ENCODE data around the gene LONP1.

Gene LONP1

GRCh38 chr19:5719961-5720790 is at the start of gene LONP1, which contains the start of gene CATSPERD:
Gene LONP1, minus strand, starts transcription at chr19:5720146. Its CDS starts 14 bp downstream, at chr19:5720132.
Gene CATSPERD, plus strand, starts transcription at chr19:5720637. Its CDS starts 101 bp downstream, at chr19:5720738.
- no peaks in the 10 kb centered on the region for H3K9me2 ChIP-seq (replicated peaks; ENCODE audit: insufficient read depth, low read length)
- peak within 1 kb of the TSS; percentile 86 for H3K27ac ChIP-seq (ENCODE audit: low read length)
- H3K4me1 ChIP-seq (ENCODE audit: low read length) = peaks cover 4% of the 10 kb centered on the region; the same call in 1 of the 2 replicates
- peak; percentile 100 for DNase-seq
- peak within 1 kb of the TSS; percentile 84 for H3K4me3 ChIP-seq (ENCODE audit: low read length)
- H3K79me2 ChIP-seq (ENCODE audit: low read length) = peaks cover 45% of the 10 kb centered on the region
- H3K27me3 ChIP-seq (replicated peaks; ENCODE audit: insufficient read depth, low read length) = peaks cover 16% of the 10 kb centered on the region
- H3K9ac ChIP-seq (ENCODE audit: low read length) = peak within 1 kb of the TSS; percentile 96
- H3K9me3 ChIP-seq (replicated peaks; ENCODE audit: insufficient read depth, low read length) = no peaks in the 10 kb centered on the region
- no peaks in the 10 kb centered on the region for H3F3A ChIP-seq (ENCODE audit: insufficient read depth, low read length)
- 0 out of 2 replicates have a peak, but pooled peaks cover 5% of the 10 kb centered on the region for H4K20me1 ChIP-seq (ENCODE audit: insufficient read depth, low read length)
- H3K4me2 ChIP-seq (ENCODE audit: low read depth, low read length) = peak within 1 kb of the TSS; percentile 71
- TF ChIP-seq EZH2phosphoT487 (IDR thresholded peaks at IDR 0.05; ENCODE audit: low read length) (no peak), EZH2 (optimal IDR thresholded peaks at IDR 0.05; ENCODE audit: low read depth, low read length) (no peak), CTCF (IDR thresholded peaks at IDR 0.05; ENCODE audit: low read length) (peak; percentile 97)
- H2AFZ ChIP-seq (ENCODE audit: low read length) = peak within 1 kb of the TSS; percentile 81
- H3K36me3 ChIP-seq (replicated peaks; ENCODE audit: insufficient read depth, low read length) = peaks cover 5% of the 10 kb centered on the region; the same call in 1 of the 2 replicates

- Histone ChIP-seq H3K4me2 (ENCODE audit: low read depth, low read length) (no peak overlapping the region), H3K79me2 (ENCODE audit: low read length) (no peaks in the 10 kb centered on the region), H2AFZ (ENCODE audit: low read length) (no peak overlapping the region), H3K4me3 (ENCODE audit: low read length) (no peak overlapping the region), H3K9ac (ENCODE audit: low read length) (no peak overlapping the region), H3K27ac (ENCODE audit: low read length) (no peak overlapping the region), H3F3A (ENCODE audit: insufficient read depth, low read length) (no peaks in the 10 kb centered on the region), H3K9me2 (replicated peaks; ENCODE audit: insufficient read depth, low read length) (no peaks in the 10 kb centered on the region), H3K4me1 (ENCODE audit: low read length) (no peaks in the 10 kb centered on the region), H3K27me3 (replicated peaks; ENCODE audit: insufficient read depth, low read length) (peaks cover 67% of the 10 kb centered on the region), H4K20me1 (ENCODE audit: insufficient read depth, low read length) (no peaks in the 10 kb centered on the region), H3K9me3 (replicated peaks; ENCODE audit: insufficient read depth, low read length) (no peaks in the 10 kb centered on the region), H3K36me3 (replicated peaks; ENCODE audit: insufficient read depth, low read length) (no peaks in the 10 kb centered on the region)
- DNase-seq = no peak
- no peak for TF ChIP-seq CTCF (IDR thresholded peaks at IDR 0.05; ENCODE audit: low read length)
- TF ChIP-seq EZH2 (optimal IDR thresholded peaks at IDR 0.05; ENCODE audit: low read depth, low read length) = no peak
- no peak for TF ChIP-seq EZH2phosphoT487 (IDR thresholded peaks at IDR 0.05; ENCODE audit: low read length)
Observed at GRCh38 chr19:5767949-5768348, 48.0 kb upstream of the LONP1 start.

GRCh38 chr19:5765220-5765619 is 45.3 kb upstream of the LONP1 start:
- Histone ChIP-seq H3K27ac (ENCODE audit: low read length) (no peak overlapping the region), H2AFZ (ENCODE audit: low read length) (no peak overlapping the region), H3K36me3 (replicated peaks; ENCODE audit: insufficient read depth, low read length) (no peaks in the 10 kb centered on the region), H3K9me2 (replicated peaks; ENCODE audit: insufficient read depth, low read length) (no peaks in the 10 kb centered on the region), H3K9me3 (replicated peaks; ENCODE audit: insufficient read depth, low read length) (no peaks in the 10 kb centered on the region), H3K79me2 (ENCODE audit: low read length) (no peaks in the 10 kb centered on the region), H3K4me2 (ENCODE audit: low read depth, low read length) (no peak overlapping the region), H3K27me3 (replicated peaks; ENCODE audit: insufficient read depth, low read length) (peaks cover 66% of the 10 kb centered on the region), H4K20me1 (ENCODE audit: insufficient read depth, low read length) (no peaks in the 10 kb centered on the region), H3K9ac (ENCODE audit: low read length) (no peak overlapping the region), H3K4me3 (ENCODE audit: low read length) (no peak overlapping the region), H3K4me1 (ENCODE audit: low read length) (no peaks in the 10 kb centered on the region), H3F3A (ENCODE audit: insufficient read depth, low read length) (no peaks in the 10 kb centered on the region)
- TF ChIP-seq CTCF (IDR thresholded peaks at IDR 0.05; ENCODE audit: low read length) = no peak
- no peak for TF ChIP-seq EZH2 (optimal IDR thresholded peaks at IDR 0.05; ENCODE audit: low read depth, low read length)
- no peak for TF ChIP-seq EZH2phosphoT487 (IDR thresholded peaks at IDR 0.05; ENCODE audit: low read length)
- DNase-seq = no peak
